Measurements from ENCODE around the gene AXDND1. TPM values are rescaled to one million over a fixed set of nuclear protein-coding genes. Genes with fewer than 3 reads are reported as not detected.

Gene AXDND1
- total and polyA plus RNA-seq, 9 of the 15 experiments (the other 6 are each of a cell fraction or from before 2014, with no cell fraction given) = 0.03 to 0.13 (median 0.06) TPM; not detected in 5

- TF ChIP-seq, protein P1, sequence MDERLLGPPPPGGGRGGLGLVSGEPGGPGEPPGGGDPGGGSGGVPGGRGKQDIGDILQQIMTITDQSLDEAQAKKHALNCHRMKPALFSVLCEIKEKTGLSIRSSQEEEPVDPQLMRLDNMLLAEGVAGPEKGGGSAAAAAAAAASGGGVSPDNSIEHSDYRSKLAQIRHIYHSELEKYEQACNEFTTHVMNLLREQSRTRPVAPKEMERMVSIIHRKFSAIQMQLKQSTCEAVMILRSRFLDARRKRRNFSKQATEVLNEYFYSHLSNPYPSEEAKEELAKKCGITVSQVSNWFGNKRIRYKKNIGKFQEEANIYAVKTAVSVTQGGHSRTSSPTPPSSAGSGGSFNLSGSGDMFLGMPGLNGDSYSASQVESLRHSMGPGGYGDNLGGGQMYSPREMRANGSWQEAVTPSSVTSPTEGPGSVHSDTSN (CRISPR knock-in tag; IDR thresholded peaks at IDR 0.05; ENCODE audit: low read depth) = no peak
- TF ChIP-seq, protein P1 (tag; conservative IDR thresholded peaks at IDR 0.05; ENCODE audit: low read depth) = no peak
- TF ChIP-seq ZNF766 (CRISPR knock-in tag; conservative IDR thresholded peaks at IDR 0.05) (no peak), IRF1 (CRISPR knock-in tag; IDR thresholded peaks at IDR 0.05; ENCODE audit: borderline replicate concordance) (no peak), HDAC1 (IDR thresholded peaks at IDR 0.05) (no peak), TFAP4 (CRISPR knock-in tag; IDR thresholded peaks at IDR 0.05; ENCODE audit: borderline replicate concordance) (no peak), GATA2 (CRISPR knock-in tag; IDR thresholded peaks at IDR 0.05) (no peak), FIP1L1 (IDR thresholded peaks at IDR 0.05; ENCODE audit: low read depth, low read length, poor library complexity, severe bottlenecking) (no peak), SRSF7 (optimal IDR thresholded peaks at IDR 0.05; ENCODE audit: low read depth, low read length) (no peak)
- TF ChIP-seq, protein P2, sequence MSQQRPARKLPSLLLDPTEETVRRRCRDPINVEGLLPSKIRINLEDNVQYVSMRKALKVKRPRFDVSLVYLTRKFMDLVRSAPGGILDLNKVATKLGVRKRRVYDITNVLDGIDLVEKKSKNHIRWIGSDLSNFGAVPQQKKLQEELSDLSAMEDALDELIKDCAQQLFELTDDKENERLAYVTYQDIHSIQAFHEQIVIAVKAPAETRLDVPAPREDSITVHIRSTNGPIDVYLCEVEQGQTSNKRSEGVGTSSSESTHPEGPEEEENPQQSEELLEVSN (IDR thresholded peaks at IDR 0.05; ENCODE audit: borderline replicate concordance in 1 of 2, extremely low read depth in 1 of 2, insufficient read depth in 1 of 2, insufficient read length in 1 of 2, low read depth in 1 of 2, low read length in 1 of 2, poor library complexity in 1 of 2, severe bottlenecking in 1 of 2) = no peak
Observed at GRCh38 chr1:179380299-179380698, 14.5 kb downstream of the AXDND1 start (continued).

All from K562 (cell line).